ENCODE results near the gene KIF7.

The KIF7 gene

DNA sequence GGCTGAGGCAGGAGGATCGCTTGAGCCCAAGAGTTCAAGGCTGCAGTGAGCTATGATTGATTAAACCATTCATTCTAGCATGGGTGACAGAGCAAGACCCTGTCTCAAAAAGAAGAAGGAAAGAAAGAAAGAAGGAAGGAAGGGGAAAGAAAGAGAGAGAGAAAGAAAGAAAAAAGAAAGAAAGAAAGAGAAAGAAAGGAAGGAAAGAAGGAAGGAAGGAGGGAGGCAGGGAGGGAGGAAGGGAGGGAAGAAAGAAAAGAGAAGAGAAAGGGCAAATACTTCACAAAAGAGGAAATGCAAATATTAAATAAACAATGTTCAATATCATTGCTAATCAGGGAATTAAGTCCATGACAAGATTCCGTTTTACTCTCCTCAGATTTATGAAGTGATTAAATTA lies 4.0 kb upstream of the KIF7 start:
- Histone ChIP-seq H3K27me3 (ENCODE audit: control insufficient read depth, insufficient read depth, low read length) (no peaks in the 10 kb centered on the region), H3K4me3 (ENCODE audit: low read length) (no peak overlapping the region), H3K36me3 (ENCODE audit: control insufficient read depth, insufficient read depth, low read length) (no peaks in the 10 kb centered on the region), H3K9me3 (ENCODE audit: control insufficient read depth, insufficient read depth, low read length) (no peaks in the 10 kb centered on the region), H3K27ac (ENCODE audit: low read length) (no peak overlapping the region), H3K4me1 (ENCODE audit: control insufficient read depth, insufficient read depth, low read length) (no peaks in the 10 kb centered on the region)
- no peak for DNase-seq (ENCODE audit: low read depth, low spot score)
- no CpG with 5 or more reads among the region's 2 CpGs for WGBS (ENCODE audit: insufficient coverage, insufficient read length)

DNA sequence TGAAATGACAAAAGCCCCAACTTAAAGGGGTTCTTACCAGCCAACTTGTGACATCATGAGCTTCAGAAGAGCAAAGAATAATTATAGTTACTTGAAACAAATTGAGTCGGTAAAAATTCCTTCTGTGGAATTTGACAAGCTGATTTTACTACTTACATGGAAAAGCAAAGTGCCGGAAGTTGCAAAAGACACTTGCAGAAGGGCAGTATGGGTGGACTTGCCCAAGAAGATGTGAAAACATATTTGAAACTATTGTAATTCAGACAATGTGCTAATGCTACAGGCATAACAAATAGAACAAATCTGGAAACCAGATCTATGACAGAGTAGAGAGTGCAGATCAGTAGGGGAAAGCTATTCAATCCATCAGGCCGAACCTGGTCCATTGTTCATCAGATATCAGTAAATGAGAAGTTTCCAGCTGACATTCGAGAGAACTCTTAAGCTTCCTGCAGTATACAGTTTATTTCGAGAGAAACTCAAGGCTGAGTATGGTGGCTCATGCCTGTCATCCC lies 2.5 kb upstream of the KIF7 start:
- no CpG with 5 or more reads among the region's 5 CpGs for WGBS (ENCODE audit: insufficient coverage, insufficient read length)
- Histone ChIP-seq H3K4me3 (ENCODE audit: low read length) (no peak overlapping the region), H3K9me3 (ENCODE audit: control insufficient read depth, insufficient read depth, low read length) (no peaks in the 10 kb centered on the region), H3K36me3 (ENCODE audit: control insufficient read depth, insufficient read depth, low read length) (no peaks in the 10 kb centered on the region), H3K4me1 (ENCODE audit: control insufficient read depth, insufficient read depth, low read length) (no peaks in the 10 kb centered on the region), H3K27me3 (ENCODE audit: control insufficient read depth, insufficient read depth, low read length) (no peaks in the 10 kb centered on the region), H3K27ac (ENCODE audit: low read length) (no peak overlapping the region)
- no peak for DNase-seq (ENCODE audit: low read depth, low spot score)

DNA sequence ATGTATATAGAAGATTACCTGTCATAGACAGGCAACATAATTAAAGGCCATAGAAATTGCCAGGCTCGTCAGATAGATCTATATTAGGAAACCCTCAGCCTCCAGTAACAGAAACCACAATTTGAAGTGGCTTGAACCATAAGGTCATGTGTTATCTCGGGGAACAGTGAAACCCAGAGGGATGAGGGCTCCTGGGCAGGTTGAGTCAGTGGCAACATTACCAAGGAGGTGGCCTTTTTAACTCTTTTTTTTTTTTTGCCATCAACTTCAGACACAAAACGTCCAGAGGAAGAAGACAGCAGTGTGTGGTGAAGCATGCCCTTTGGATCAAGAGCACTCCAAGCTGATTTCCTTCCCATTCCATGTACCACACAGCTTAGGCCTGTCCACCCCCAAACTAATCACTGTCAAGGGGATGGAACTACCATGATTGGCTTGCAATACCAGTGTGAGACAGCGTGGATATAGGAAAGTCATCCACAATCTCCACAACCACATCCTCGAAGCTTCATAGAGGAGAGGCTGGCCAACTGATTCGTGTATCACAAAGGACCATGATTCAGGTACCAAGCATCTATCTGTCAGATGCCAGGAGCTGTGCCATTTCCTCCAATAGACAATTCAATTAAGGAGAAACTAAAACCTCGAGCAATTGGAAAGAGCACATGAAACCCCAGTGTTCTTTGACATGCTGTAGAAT lies 999 bp upstream of the KIF7 start:
- no peaks in the 10 kb centered on the region for H3K4me1 ChIP-seq (ENCODE audit: control insufficient read depth, insufficient read depth, low read length)
- WGBS (ENCODE audit: insufficient coverage, insufficient read length), result no CpG with 5 or more reads among the region's 7 CpGs
- DNase-seq (ENCODE audit: low read depth, low spot score), result no peak
- H3K9me3 ChIP-seq (ENCODE audit: control insufficient read depth, insufficient read depth, low read length), result no peaks in the 10 kb centered on the region
- H3K36me3 ChIP-seq (ENCODE audit: control insufficient read depth, insufficient read depth, low read length), result no peaks in the 10 kb centered on the region
- no peaks in the 10 kb centered on the region for H3K27me3 ChIP-seq (ENCODE audit: control insufficient read depth, insufficient read depth, low read length)
- H3K4me3 ChIP-seq (ENCODE audit: low read length), result no peak overlapping the region
- H3K27ac ChIP-seq (ENCODE audit: low read length), result no peak overlapping the region

DNA sequence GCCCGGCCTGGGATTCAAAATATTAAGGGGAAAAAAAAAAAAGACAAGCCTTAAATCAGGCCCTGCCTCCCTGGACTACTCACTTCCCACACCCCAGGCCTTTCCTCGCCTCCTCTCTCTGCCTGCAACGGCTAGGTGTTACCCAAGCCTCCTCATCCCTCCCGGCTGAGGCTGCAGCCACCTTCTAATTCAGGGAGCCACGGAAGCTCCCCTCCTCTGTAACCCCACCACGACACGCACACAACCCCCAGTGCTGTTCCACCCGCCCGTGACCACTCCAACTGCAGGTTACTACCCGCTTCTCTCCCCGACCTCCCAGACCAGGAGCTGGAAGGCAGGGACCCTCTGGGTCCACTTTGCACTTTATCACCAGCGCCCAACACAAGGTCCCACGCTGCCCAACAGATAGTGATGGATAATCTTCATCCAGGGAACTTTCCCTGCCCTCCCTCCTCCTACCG lies 936 bp downstream of the KIF7 start:
- H3K27me3 ChIP-seq (ENCODE audit: control insufficient read depth, insufficient read depth, low read length), result no peaks in the 10 kb centered on the region
- no peak overlapping the region for H3K27ac ChIP-seq (ENCODE audit: low read length)
- no peaks in the 10 kb centered on the region for H3K36me3 ChIP-seq (ENCODE audit: control insufficient read depth, insufficient read depth, low read length)
- H3K4me1 ChIP-seq (ENCODE audit: control insufficient read depth, insufficient read depth, low read length), result no peaks in the 10 kb centered on the region
- WGBS (ENCODE audit: insufficient coverage, insufficient read length), result no CpG with 5 or more reads among the region's 14 CpGs
- peak overlapping the region; percentile 87; the same call in 1 of the 2 replicates for H3K4me3 ChIP-seq (ENCODE audit: low read length)
- H3K9me3 ChIP-seq (ENCODE audit: control insufficient read depth, insufficient read depth, low read length), result no peaks in the 10 kb centered on the region
- DNase-seq (ENCODE audit: low read depth, low spot score), result no peak

DNA sequence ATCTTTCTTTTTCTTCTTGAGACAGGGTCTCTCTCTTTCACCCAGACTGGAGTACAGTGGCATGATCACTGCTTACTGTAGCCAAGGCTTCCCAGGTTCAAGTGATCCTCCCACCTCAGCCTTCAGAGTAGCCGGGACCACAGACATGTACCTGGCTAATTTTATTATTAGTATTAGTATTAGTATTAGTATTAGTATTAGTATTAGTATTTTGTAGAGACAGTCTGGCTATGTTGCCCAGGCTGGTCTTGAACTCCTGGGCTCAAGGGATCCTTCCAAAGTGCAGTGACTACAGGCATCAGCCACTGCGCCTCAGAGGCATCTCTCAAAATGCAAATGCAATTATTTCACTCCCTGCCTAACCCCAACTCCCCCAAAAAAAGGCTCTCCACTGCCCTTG lies 1.7 kb downstream of the KIF7 start:
- H3K27ac ChIP-seq (ENCODE audit: low read length), result no peak overlapping the region
- WGBS (ENCODE audit: insufficient coverage, insufficient read length), result no CpG with 5 or more reads among the region's 2 CpGs

DNA sequence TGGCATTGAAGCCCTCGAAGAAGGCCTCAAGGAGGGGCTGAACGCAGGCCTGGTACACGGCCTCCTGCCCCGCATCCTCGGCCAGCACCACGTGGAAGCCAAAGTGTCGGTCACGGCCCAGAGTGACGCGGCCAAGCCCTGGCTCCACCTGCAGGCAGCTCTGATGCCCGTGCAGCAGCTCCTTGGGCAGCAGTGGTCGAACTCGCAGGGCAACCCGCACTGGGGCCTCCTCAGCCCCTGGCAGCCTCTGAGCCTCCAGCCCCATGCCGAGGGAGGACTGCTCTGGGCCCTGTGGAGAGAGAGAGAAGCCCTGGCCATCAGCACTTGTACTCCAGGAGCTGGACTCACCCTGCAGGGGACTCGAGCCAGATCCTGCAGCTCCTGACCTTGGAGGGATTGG lies 2.6 kb downstream of the KIF7 start:
- no CpG with 5 or more reads among the region's 16 CpGs for WGBS (ENCODE audit: insufficient coverage, insufficient read length)
- Histone ChIP-seq H3K9me3 (ENCODE audit: control insufficient read depth, insufficient read depth, low read length) (no peaks in the 10 kb centered on the region), H3K27ac (ENCODE audit: low read length) (no peak overlapping the region), H3K4me3 (ENCODE audit: low read length) (no peak overlapping the region), H3K4me1 (ENCODE audit: control insufficient read depth, insufficient read depth, low read length) (no peaks in the 10 kb centered on the region), H3K36me3 (ENCODE audit: control insufficient read depth, insufficient read depth, low read length) (peaks cover 5% of the 10 kb centered on the region; the same call in 1 of the 2 replicates), H3K27me3 (ENCODE audit: control insufficient read depth, insufficient read depth, low read length) (no peaks in the 10 kb centered on the region)
- DNase-seq (ENCODE audit: low read depth, low spot score), result no peak

More for the DNA sequence above, 1.7 kb downstream of the KIF7 start:
- H3K36me3 ChIP-seq (ENCODE audit: control insufficient read depth, insufficient read depth, low read length), result peaks cover 3% of the 10 kb centered on the region; the same call in 1 of the 2 replicates
- no peak for DNase-seq (ENCODE audit: low read depth, low spot score)
- H3K4me3 ChIP-seq (ENCODE audit: low read length), result no peak overlapping the region
- no peaks in the 10 kb centered on the region for H3K4me1 ChIP-seq (ENCODE audit: control insufficient read depth, insufficient read depth, low read length)
- H3K9me3 ChIP-seq (ENCODE audit: control insufficient read depth, insufficient read depth, low read length), result no peaks in the 10 kb centered on the region
- H3K27me3 ChIP-seq (ENCODE audit: control insufficient read depth, insufficient read depth, low read length), result no peaks in the 10 kb centered on the region

DNA sequence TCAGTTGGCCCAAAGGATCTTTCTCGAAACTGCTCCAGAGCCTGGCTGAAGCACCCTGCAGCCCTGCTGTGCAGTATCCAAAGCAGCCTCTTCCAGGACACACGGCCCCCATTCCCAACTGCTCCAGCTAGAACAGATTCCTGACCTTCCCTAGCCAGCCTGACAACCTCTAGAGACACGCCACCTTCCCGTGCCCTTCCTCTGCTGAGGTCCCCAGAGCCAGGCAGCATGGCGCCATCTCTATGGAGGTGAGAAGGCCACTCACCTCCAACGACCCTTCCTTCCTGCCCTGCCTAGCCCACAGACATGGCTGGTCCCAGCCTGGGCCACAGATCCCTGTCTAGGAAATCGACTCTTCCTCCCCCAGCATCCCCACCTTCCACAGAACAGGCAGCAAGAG lies 3.1 kb downstream of the KIF7 start:
- Histone ChIP-seq H3K27me3 (ENCODE audit: control insufficient read depth, insufficient read depth, low read length) (no peaks in the 10 kb centered on the region), H3K9me3 (ENCODE audit: control insufficient read depth, insufficient read depth, low read length) (no peaks in the 10 kb centered on the region), H3K36me3 (ENCODE audit: control insufficient read depth, insufficient read depth, low read length) (peaks cover 5% of the 10 kb centered on the region; the same call in 1 of the 2 replicates), H3K4me1 (ENCODE audit: control insufficient read depth, insufficient read depth, low read length) (peaks cover 2% of the 10 kb centered on the region), H3K27ac (ENCODE audit: low read length) (no peak overlapping the region), H3K4me3 (ENCODE audit: low read length) (no peak overlapping the region)
- WGBS (ENCODE audit: insufficient coverage, insufficient read length), result no CpG with 5 or more reads among the region's 7 CpGs
- no peak for DNase-seq (ENCODE audit: low read depth, low spot score)

DNA sequence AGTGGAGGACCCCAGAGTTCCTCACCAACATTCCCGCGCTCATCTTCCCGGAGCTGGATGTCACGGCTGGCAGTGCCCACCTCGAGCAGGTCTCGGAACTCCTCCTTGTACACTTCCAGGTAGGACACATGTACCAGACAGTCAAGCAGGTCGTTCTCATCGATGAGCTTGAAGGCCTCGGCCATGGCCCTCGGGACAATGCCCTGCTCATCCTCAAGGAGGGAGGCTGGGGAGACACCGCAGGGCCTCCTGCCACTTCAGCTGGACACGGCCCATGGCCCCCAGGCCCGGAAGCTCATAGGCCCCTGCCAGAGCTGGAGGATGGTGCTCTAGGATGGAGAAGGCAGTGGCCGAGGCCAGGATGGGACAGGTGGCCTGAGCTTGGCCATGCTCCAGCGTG lies 5.6 kb downstream of the KIF7 start:
- Histone ChIP-seq H3K4me3 (ENCODE audit: low read length) (no peak overlapping the region), H3K36me3 (ENCODE audit: control insufficient read depth, insufficient read depth, low read length) (peaks cover 11% of the 10 kb centered on the region; the same call in 1 of the 2 replicates), H3K27ac (ENCODE audit: low read length) (no peak overlapping the region), H3K4me1 (ENCODE audit: control insufficient read depth, insufficient read depth, low read length) (peaks cover 2% of the 10 kb centered on the region), H3K9me3 (ENCODE audit: control insufficient read depth, insufficient read depth, low read length) (no peaks in the 10 kb centered on the region), H3K27me3 (ENCODE audit: control insufficient read depth, insufficient read depth, low read length) (no peaks in the 10 kb centered on the region)
- DNase-seq (ENCODE audit: low read depth, low spot score), result no peak
- no CpG with 5 or more reads among the region's 15 CpGs for WGBS (ENCODE audit: insufficient coverage, insufficient read length)

DNA sequence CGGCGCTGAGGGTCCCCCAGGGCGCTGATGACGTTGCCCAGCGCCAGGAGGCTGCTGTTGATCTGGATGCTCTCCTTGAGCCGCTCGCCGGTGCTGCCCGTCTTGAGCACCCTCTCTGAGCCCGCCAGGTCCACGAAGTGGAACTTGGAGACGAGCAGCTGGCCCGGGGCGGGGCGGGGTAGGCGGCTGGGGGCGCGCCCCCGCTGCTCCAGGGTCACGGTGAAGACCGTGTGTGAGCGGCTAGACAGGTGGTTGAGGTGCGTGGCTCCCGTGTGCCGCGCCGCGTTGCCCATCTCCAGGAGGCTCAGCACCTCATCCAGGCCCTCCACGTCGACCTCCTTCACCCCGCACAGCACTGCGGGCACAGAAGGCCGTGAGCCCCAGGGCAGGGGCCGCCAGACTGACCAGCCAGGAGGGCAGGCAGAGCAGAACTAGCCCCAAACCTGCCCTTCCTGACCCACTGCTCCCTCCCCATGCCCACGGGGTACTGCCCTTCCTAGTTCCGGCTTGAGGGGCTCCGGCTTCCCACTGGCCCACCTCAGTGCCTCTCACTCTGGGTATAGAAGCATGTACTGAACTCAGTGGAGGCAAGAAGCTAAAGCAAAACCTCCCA lies 6.1 kb downstream of the KIF7 start:
- no peaks in the 10 kb centered on the region for H3K9me3 ChIP-seq (ENCODE audit: control insufficient read depth, insufficient read depth, low read length)
- H3K36me3 ChIP-seq (ENCODE audit: control insufficient read depth, insufficient read depth, low read length), result peaks cover 12% of the 10 kb centered on the region; the same call in 1 of the 2 replicates
- DNase-seq (ENCODE audit: low read depth, low spot score), result no peak
- H3K27ac ChIP-seq (ENCODE audit: low read length), result no peak overlapping the region
- H3K27me3 ChIP-seq (ENCODE audit: control insufficient read depth, insufficient read depth, low read length), result no peaks in the 10 kb centered on the region
- H3K4me3 ChIP-seq (ENCODE audit: low read length), result no peak overlapping the region
- H3K4me1 ChIP-seq (ENCODE audit: control insufficient read depth, insufficient read depth, low read length), result peaks cover 2% of the 10 kb centered on the region
- WGBS (ENCODE audit: insufficient coverage, insufficient read length), result no CpG with 5 or more reads among the region's 37 CpGs

DNA sequence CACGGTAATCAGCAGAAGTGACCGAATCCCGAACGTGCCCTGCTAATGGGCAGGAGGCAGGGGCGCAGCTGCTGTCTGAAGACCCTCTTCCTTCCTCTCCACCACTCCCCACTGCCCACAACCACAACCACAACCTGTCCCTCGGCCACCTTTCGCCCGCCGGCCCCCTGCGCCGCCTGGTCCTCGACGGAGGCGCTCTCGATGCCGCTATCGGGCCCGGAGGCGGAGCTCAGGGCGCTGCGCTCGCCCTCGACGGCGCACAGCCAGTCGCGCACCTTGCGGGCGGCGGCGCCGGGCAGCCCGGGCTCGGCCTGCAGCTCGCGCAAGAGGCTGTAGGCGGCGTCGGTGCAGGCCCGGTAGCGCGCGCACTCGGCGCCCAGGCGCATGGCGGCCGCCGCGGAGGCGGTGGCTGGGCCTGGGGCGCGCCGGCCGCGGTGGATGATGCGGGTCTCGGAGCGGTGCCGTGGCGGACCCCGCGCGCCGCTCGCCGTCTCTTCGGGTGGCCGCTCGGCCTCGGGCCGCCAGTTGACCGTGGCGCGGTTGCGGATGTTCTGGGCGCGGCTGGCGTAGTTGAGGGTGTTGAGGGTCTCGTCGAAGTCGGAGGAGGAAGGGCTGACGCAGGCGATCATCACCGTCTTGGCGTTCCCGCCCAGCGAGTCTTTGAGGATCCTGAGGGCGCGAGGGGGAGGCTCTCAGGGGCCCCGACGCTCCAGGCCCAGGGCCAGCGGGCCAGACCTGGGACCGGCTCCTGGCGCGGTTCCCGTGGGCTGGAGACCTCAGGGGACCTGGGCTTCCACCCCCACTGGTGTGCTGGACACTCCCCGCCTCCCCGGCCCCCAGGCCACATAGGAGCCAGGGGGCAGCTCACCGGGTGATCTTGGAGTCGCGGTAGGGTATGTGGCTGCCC lies 6.9 kb downstream of the KIF7 start:
- peaks cover 2% of the 10 kb centered on the region for H3K4me1 ChIP-seq (ENCODE audit: control insufficient read depth, insufficient read depth, low read length)
- H3K9me3 ChIP-seq (ENCODE audit: control insufficient read depth, insufficient read depth, low read length), result no peaks in the 10 kb centered on the region
- H3K4me3 ChIP-seq (ENCODE audit: low read length), result no peak overlapping the region
- no peaks in the 10 kb centered on the region for H3K27me3 ChIP-seq (ENCODE audit: control insufficient read depth, insufficient read depth, low read length)
- H3K27ac ChIP-seq (ENCODE audit: low read length), result no peak overlapping the region
- WGBS (ENCODE audit: insufficient coverage, insufficient read length), result no CpG with 5 or more reads among the region's 102 CpGs
- no peak for DNase-seq (ENCODE audit: low read depth, low spot score)
- peaks cover 12% of the 10 kb centered on the region; the same call in 1 of the 2 replicates for H3K36me3 ChIP-seq (ENCODE audit: control insufficient read depth, insufficient read depth, low read length)

Measured in iPS DF 6.9 (cell line).